ENCODE measurements around the gene NRBF2.
A peak's percentile ranks its signal among the peaks of the same experiment; 100 is the strongest.
"Not testable (repeated sequence)": the region's sequence is repeated elsewhere in the genome, so short reads cannot be mapped to it uniquely, and the experiment has no call there.

Gene NRBF2

GRCh38 chr10:63119041-63119440 lies 14.1 kb upstream of the NRBF2 start:
- DNase-seq, result no peak

- peak; percentile 45 for DNase-seq
These were observed 12.6 kb upstream of the NRBF2 start for GRCh38 chr10:63120554-63120953.

DNA sequence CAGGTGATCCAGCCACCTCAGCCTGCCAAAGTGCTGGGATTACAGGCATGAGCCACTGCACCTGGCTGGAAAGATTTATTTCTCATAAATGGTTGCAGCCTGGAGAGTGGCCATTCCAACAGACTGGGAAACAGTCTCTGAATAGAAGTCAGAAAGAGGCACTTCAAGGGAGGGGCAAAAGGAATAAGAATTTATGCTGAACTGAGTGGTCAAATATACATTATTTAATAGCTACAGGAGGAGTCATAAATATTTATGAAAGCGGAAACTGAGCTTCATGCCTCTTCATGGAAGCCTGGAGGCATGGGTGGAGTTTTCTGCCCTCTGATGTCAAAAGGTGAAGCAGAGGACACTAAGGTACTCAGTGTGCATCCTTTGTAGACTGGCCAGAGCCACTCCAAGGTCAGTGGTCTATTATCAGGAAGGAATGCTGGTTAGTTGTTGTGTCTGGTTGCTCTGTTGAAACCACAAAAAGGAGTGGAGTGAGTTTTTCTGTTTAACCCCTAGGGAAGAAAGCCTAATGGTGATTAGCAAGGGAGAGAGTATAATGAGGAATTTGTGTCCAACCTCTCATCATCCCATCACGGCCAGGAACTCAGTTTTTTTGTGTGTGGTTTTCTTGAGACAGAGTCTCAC lies 9.3 kb upstream of the NRBF2 start:
- no peak for DNase-seq

GRCh38 chr10:63125459-63125858 lies 7.7 kb upstream of the NRBF2 start:
- no peak for DNase-seq

GRCh38 chr10:63128443-63128842 lies 4.7 kb upstream of the NRBF2 start:
- no peak for DNase-seq

DNA sequence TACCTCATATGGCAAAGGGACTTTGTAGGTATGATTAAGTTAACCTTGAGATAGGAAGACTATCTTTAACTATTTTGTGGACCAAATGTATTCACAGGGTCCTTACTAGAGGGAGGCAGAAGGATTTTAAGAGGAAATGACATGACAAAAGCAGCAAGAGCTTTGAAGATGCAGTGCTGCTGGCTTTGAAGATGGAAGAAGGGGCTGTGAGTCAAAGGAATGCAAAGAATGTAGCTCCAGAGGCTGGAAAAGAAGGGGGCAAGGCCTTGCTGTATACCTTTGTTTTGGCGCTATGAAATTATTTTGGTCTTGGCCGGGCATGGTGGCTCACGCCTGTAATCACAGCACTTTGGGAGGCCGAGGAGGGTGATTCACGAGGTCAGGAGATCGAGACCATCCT lies 3.2 kb upstream of the NRBF2 start:
- no peak for DNase-seq

- no peak for DNase-seq
These were observed 475 bp upstream of the NRBF2 start for GRCh38 chr10:63132651-63133055.

DNA sequence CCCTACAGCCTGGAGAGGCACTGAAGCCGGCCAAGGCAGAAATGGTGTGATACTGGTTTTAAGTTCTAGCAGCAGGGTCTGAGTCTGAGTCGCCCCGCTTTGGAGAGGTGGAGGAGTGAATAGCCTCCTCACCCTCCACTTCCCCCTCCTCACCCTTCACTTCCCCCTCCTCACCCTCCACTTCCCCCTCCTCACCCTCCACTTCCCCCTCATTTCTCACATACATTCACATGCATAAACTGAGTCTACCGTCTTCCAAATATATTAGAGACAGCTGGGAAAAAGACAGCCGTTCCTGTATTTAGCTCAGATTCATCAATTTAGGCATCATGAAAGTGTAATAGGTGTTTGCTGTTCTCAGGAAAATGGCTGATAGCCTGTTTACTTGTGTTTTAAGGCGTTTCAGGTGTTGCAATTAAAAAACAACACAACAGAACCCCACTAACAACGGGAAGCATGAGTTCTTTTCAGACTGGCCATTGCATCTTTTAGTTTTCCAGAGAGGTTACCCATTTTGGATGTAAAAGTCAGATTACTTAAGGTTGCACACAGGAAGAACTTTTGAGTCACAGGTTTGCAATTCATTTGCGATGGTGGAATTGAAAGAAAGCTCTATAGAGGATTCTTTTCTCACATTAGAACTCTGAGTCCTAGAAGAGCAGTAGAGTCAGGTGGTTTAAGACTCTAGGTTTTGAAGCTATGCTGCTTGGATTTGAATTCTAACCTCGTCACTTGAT lies 861 bp downstream of the NRBF2 start:
- DNase-seq, result no peak

DNA sequence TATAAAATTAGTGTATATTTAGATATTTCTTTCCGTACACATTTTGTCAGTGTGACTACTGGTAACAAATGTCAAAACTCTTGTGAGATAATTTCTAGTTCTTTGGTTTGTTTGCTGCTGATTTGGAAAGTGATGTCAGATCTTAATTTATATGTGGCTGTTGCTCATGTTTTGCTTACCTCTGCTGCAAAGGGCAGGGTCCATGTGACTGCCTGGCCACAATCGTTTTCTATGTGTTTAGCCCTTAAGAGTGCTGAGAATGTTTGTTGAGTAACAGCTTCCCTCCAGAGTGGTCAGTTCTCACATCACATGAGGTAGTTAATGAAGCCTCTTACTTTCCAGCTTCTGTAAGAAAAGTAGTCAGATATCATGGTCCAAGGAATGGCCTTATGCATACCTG lies 4.2 kb downstream of the NRBF2 start:
- no peak for DNase-seq

DNA sequence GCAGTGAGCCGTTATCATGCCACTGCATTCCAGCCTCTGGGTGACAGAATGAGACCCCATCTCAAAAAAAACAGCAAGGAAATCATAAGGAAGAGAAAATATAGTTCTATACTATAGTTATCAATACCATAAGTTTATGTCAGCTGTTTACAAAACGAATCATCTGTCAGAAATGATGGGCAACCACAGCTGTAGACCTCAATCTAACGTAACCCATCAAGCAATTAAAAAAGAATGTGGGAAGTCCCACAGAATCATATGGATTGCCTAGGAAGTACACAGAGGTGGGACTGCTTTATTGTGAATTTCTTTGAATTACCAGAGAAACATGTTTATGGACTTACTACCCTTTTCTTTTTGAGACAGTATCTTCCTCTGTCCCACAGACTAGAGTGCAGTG lies 6.9 kb downstream of the NRBF2 start:
- no peak for DNase-seq

GRCh38 chr10:63142136-63142535 lies 9.0 kb downstream of the NRBF2 start:
- no peak for DNase-seq

DNA sequence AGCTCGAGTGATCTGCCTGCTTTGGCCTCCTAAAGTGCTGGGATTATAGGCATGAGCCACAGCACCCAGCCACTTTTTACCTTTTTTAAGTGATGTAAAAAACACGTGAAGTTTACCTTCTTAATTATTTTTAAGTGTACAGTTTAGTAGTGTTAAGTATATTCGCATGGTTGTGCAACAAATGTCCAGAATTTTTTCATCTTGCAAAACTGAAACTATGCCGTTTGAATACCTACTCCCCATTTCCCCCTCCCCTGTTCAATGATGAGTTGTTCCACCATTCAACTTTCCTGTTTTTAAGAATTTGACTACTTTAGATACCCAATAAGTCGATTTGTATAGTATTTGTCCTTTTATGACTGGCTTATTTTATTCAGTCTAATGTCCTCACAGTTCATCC lies 10.9 kb downstream of the NRBF2 start:
- no peak for DNase-seq

DNA sequence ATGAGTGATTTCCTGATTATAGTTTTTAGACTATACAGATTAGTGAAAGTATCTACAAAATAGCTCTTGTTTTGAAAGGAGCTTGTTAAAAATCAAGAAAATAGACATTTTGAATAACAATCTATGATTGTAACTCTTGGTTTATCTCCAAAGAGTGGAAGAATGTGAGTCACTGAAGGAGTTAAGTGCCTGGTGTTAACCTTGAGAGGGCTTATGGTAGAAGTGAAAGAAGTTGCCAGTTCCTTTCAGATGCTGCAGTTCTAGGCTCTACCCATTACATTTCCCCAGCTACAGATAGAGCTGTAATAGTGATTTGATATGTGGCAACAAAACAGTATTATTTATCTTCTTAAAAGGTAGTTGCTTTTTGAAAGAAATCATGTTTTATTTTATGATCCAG lies 12.7 kb downstream of the NRBF2 start:
- no peak for DNase-seq

DNA sequence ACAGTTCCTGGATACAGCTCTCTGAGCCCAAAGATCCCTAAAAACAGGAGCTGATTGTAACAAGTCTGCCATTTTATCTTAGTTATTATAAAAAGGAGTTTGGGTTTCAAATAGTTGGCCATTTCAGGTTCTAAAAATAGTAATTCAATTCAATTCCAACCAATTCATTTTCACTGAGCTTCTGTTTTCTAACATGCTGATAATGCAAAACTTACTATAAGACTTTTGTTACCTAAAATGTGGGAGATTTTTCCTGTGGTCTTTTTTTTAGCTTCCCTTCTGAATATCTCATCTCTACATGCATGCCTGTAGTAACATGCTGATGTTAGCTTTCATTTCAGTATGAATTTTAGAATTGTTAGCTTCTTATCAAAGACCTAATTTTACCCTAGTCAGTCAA lies 13.4 kb downstream of the NRBF2 start:
- no peak for DNase-seq

DNA sequence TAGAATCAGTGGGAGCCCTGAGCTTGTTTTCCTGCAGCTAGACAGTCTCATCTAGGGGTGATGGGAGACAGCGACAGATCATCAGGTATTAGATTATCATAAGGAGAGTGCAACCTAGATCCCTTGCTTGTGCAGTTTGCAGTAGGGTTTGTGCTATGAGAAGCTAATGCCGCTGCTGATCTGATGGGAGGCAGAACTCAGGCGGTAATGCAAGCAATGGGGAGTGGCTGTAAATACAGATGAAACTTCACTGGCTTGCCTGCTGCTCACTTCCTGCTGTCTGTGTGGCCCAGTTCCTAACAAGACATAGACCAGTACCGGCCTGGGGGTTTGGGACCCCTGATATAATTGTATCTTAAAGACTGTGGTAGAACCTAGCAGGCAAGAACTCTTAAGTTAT lies 17.6 kb downstream of the NRBF2 start:
- no peak for DNase-seq

GRCh38 chr10:63153868-63154545 lies 20.9 kb downstream of the NRBF2 start:
- not testable (repeated sequence) for DNase-seq

DNA sequence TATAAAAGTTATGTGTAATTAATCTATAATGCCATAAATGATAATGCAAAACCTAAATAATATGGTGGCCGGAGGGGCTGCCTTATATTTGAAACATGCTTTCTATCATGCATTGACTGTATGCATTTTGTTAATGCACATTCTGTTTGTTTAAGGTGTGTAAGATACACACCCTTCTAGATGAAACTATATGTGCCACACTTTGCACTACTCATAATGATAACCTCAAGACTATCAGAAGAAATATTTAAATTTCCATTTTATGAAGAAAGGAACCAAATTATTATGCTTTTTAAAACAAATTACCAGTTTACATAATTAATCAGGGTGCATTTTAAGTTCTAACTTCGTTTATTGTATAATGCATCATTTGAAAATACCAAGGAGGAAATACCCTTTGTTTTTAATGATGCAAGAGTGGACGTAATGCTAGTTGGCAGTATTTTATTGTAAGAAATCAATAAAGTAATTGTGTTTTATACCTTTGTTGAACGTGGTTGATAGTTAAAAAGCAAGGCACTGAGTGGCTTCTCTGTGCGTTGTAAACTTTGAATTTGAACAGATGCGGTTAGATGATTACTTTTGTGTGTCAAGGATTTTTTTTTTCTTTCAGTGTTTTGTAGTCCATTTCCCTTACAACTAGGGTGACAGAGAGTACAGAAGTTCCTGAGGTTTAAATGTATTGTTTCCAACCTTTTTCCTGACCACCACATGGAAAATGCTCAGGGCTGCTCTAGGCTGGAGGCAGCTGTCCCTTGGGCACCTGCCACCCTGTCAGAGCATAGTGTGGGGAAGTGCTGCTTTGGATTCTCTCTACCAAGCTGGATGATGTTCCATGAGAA lies 21.6 kb downstream of the NRBF2 start:
- DNase-seq, result no peak

GRCh38 chr10:63155388-63156020 lies 22.4 kb downstream of the NRBF2 start:
- DNase-seq, result no peak

GRCh38 chr10:63156236-63156635 lies 23.1 kb downstream of the NRBF2 start:
- DNase-seq, result no peak

GRCh38 chr10:63157845-63158624 lies 24.9 kb downstream of the NRBF2 start:
- DNase-seq, result no peak

DNA sequence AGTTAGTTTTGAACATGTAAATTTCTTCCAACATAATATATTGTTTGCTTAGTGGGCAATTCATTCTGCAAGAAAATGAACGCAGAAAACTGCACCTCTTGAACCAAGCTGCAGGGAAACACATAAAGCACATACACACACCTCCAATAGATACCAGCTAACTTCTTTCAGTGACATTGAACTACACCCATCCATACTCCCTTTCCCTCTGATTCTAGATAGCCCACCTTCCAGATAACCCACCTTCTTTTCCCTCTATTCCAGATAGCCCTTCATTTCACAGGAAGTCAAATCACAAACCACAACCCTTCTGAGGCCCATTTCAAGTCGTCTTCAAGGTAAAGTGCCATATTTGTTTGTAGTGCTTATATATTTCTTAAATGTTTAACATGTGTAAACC lies 28.5 kb downstream of the NRBF2 start:
- no peak for DNase-seq

DNA sequence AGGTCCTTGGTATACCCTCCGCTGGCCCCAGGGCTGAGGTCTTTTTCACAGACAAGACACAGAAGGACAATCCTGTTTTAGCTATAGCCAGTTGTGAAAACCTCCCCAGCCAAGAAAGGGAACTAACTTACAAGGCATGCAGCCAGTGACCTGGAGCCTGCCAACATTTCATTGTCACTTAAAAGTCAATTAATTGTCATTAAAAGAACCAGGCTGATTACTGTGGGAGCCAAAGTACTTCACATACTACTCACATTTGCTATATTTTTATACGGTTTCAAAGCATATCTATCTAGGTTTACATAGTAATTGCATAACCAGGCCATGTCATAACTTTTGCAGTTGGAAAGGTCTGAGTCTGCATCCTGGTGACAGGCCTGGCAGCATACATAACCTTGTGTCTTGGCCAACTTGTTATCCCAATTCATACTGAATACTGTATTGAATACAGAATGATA lies 31.1 kb downstream of the NRBF2 start:
- DNase-seq, result no peak

All from GOT3 (cell line).